A549 (cell line): ENCODE measurements around the gene BCL2.

Experiments
- BCL3 ChIP-seq: fragments of >200 bp; sonication (Bioruptor Twin); formaldehyde crosslinking; IDR thresholded peaks from 3 replicates; pipeline ENCODE4 v1.6.1; 2016
- CHD4 ChIP-seq: fragments of 200-600 bp; sonication (generic); IDR thresholded peaks from 2 replicates; pipeline ENCODE4 v1.6.1; 2016; ENCODE audit warnings: antibody characterized with exemption, mild to moderate bottlenecking, borderline replicate concordance
- CTCF ChIP-seq: fragments of >200 bp; sonication (Bioruptor Twin); formaldehyde crosslinking; IDR thresholded peaks from 3 replicates; pipeline ENCODE4 v1.5.1; 2016
- E2F6 ChIP-seq: IDR thresholded peaks from 2 replicates; pipeline ENCODE4 v1.6.1; 2012; ENCODE audit warnings: low read depth, borderline replicate concordance
- EP300 ChIP-seq, 2 experiments: fragments of >200 bp; sonication (Bioruptor Twin); formaldehyde crosslinking; IDR thresholded peaks; 2 replicates in 1 of 2; 3 replicates in 1 of 2; pipeline ENCODE4 v1.6.1; 2016 to 2017
- HMGXB4 ChIP-seq: fragments of 250-450 bp; sonication (Bioruptor Pico); IDR thresholded peaks from 2 replicates; pipeline ENCODE4 v1.5.0; 2021; ENCODE audit warnings: mild to moderate bottlenecking, moderate library complexity, borderline replicate concordance
- MAFK ChIP-seq: fragments of 450-650 bp; IDR thresholded peaks from 2 replicates; pipeline ENCODE4 v1.6.1; 2014; ENCODE audit not compliant: partially characterized antibody
- MAZ ChIP-seq: fragments of 150-350 bp; IDR thresholded peaks from 2 replicates; pipeline ENCODE4 v1.6.1; 2014; ENCODE audit warnings: antibody characterized with exemption, low read depth, low read length, borderline replicate concordance
- NFE2L2 ChIP-seq: fragments of 150-350 bp; conservative IDR thresholded peaks from 2 replicates; pipeline ENCODE4 v1.6.1; 2014; ENCODE audit warnings: low read length
- POLR2A ChIP-seq: IDR thresholded peaks from 2 replicates; pipeline ENCODE4 v1.6.1; 2012; ENCODE audit warnings: mild to moderate bottlenecking, low read length
- POLR2AphosphoS2 ChIP-seq: conservative IDR thresholded peaks from 2 replicates; pipeline ENCODE4 v1.6.1; 2012; ENCODE audit warnings: low read length, improper control_type of control experiment, inconsistent platforms
- SREBF2 ChIP-seq: fragments of 450-650 bp; IDR thresholded peaks from 2 replicates; pipeline ENCODE4 v1.6.1; 2014; ENCODE audit warnings: mild to moderate bottlenecking, moderate library complexity
- ZSCAN20 ChIP-seq: fragments of 250-450 bp; sonication (Bioruptor Pico); IDR thresholded peaks from 2 replicates; pipeline ENCODE4 v1.8.0; 2022; ENCODE audit warnings: mild to moderate bottlenecking, moderate library complexity

GRCh38 chr18:63151539-63151938 is 168.0 kb downstream of the BCL2 start:
- TF ChIP-seq NFE2L2 (no peak), CHD4 (no peak), POLR2A (no peak), SREBF2 (no peak), CTCF (no peak), BCL3 (no peak), E2F6 (no peak), EP300 (IDR thresholded peaks at IDR 0.05) (no peak), MAZ (no peak), POLR2AphosphoS2 (no peak), HMGXB4 (CRISPR knock-in tag) (no peak), ZSCAN20 (CRISPR knock-in tag) (no peak), MAFK (no peak)
